BE2C (cell line): ENCODE measurements around the gene ZNF653.

ENCODE experiments used
- DNase-seq: peaks from one replicate; pipeline ENCODE4 v3.0.0-alpha.2; 2020
- H3K27me3 ChIP-seq: fragments of 250-450 bp; sonication (Bioruptor Pico); 2 replicates; pipeline ENCODE4 v1.5.1; 2020; ENCODE audit warnings: mild to moderate bottlenecking
- H3K36me3 ChIP-seq: fragments of 250-450 bp; sonication (Bioruptor Pico); 2 replicates; pipeline ENCODE4 v1.5.1; 2020; ENCODE audit warnings: mild to moderate bottlenecking
- H3K4me1 ChIP-seq: fragments of 250-450 bp; sonication (Bioruptor Pico); 2 replicates; pipeline ENCODE4 v1.5.1; 2020
- H3K4me3 ChIP-seq: 2 replicates; pipeline ENCODE4 v1.5.1; 2011; ENCODE audit warnings: low read depth, low read length
- H3K9me3 ChIP-seq: fragments of 250-450 bp; sonication (Bioruptor Pico); 2 replicates; pipeline ENCODE4 v1.5.1; 2020
- CTCF ChIP-seq: IDR thresholded peaks from 2 replicates; pipeline ENCODE4 v1.5.1; 2012; ENCODE audit warnings: mild to moderate bottlenecking, low read depth, low read length

The ZNF653 gene

GRCh38 chr19:11530432-11530831 lies 24.8 kb upstream of the ZNF653 start:
- peak; percentile 63 for TF ChIP-seq CTCF
- H3K9me3 ChIP-seq, result no peaks in the 10 kb centered on the region
- peak; percentile 96 for DNase-seq
- H3K4me3 ChIP-seq, result 0 out of 2 replicates have a peak overlapping the region, but pooled peaks have one; percentile 10
- peaks cover 9% of the 10 kb centered on the region; the same call in 1 of the 2 replicates for H3K4me1 ChIP-seq
- H3K36me3 ChIP-seq, result peaks cover 7% of the 10 kb centered on the region
- H3K27me3 ChIP-seq, result no peaks in the 10 kb centered on the region

- peak; percentile 98 for DNase-seq
- Histone ChIP-seq H3K36me3 (peaks cover 20% of the 10 kb centered on the region), H3K27me3 (no peaks in the 10 kb centered on the region), H3K4me3 (peak within 1 kb of the TSS; percentile 91), H3K9me3 (no peaks in the 10 kb centered on the region), H3K4me1 (peaks cover 9% of the 10 kb centered on the region; the same call in 1 of the 2 replicates)
- no peak; the same call in 1 of the 2 replicates for TF ChIP-seq CTCF
Measured at GRCh38 chr19:11528551-11529341, 23.1 kb upstream of the ZNF653 start, which contains the start of gene ECSIT. Gene ECSIT, minus strand, starts transcription at chr19:11529134. Its CDS starts 9,964 bp downstream, at chr19:11519170.

- H3K9me3 ChIP-seq, result no peaks in the 10 kb centered on the region
- no peak overlapping the region for H3K4me3 ChIP-seq
- no peak for DNase-seq
- H3K27me3 ChIP-seq, result no peaks in the 10 kb centered on the region
- H3K36me3 ChIP-seq, result peaks cover 48% of the 10 kb centered on the region
- H3K4me1 ChIP-seq, result no peaks in the 10 kb centered on the region
- no peak for TF ChIP-seq CTCF
Measured at GRCh38 chr19:11519138-11519537, 13.5 kb upstream of the ZNF653 start.

GRCh38 chr19:11513946-11514345 lies 8.3 kb upstream of the ZNF653 start:
- Histone ChIP-seq H3K4me1 (no peaks in the 10 kb centered on the region), H3K36me3 (peaks cover 55% of the 10 kb centered on the region), H3K4me3 (no peak overlapping the region), H3K9me3 (no peaks in the 10 kb centered on the region), H3K27me3 (no peaks in the 10 kb centered on the region)
- DNase-seq, result no peak
- TF ChIP-seq CTCF, result no peak

GRCh38 chr19:11510444-11510843 lies 4.8 kb upstream of the ZNF653 start:
- Histone ChIP-seq H3K27me3 (no peaks in the 10 kb centered on the region), H3K4me3 (no peak overlapping the region), H3K4me1 (no peaks in the 10 kb centered on the region), H3K36me3 (peaks cover 42% of the 10 kb centered on the region), H3K9me3 (no peaks in the 10 kb centered on the region)
- TF ChIP-seq CTCF, result no peak
- no peak for DNase-seq
